K562 (cell line): ENCODE results near the gene COL28A1.

Source experiments
- CEBPB ChIP-seq: fragments of 450-650 bp; IDR thresholded peaks from 2 replicates; pipeline ENCODE4 v1.6.1; 2016; ENCODE audit warnings: missing genetic modification characterization, missing compliant biosample characterization
- ESRRA ChIP-seq: fragments of 450-650 bp; IDR thresholded peaks from 2 replicates; pipeline ENCODE4 v1.6.1; 2014; ENCODE audit warnings: low read depth, mild to moderate bottlenecking, moderate library complexity, borderline replicate concordance
- EZH2 ChIP-seq: IDR thresholded peaks from 2 replicates; pipeline ENCODE4 v1.6.1; 2012; ENCODE audit warnings: low read depth, mild to moderate bottlenecking, inconsistent platforms, low read length, borderline replicate concordance
- KLF13 ChIP-seq: fragments of 450-650 bp; IDR thresholded peaks from 2 replicates; pipeline ENCODE4 v1.6.1; 2016; ENCODE audit warnings: missing genetic modification characterization, low read depth, mild to moderate bottlenecking, missing compliant biosample characterization, moderate library complexity, borderline replicate concordance
- NFATC3 ChIP-seq: fragments of 450-650 bp; IDR thresholded peaks from 2 replicates; pipeline ENCODE4 v1.6.1; 2017; ENCODE audit warnings: mild to moderate bottlenecking
- NFYB ChIP-seq: IDR thresholded peaks from 2 replicates; pipeline ENCODE4 v1.6.1; 2011; ENCODE audit warnings: mild to moderate bottlenecking, moderate library complexity; ENCODE audit not compliant: insufficient read length; ENCODE audit errors: extremely low read depth
- PURB ChIP-seq: sonication (generic); formaldehyde crosslinking; IDR thresholded peaks from 2 replicates; pipeline ENCODE4 v1.9.0; 2021; ENCODE audit warnings: low read depth, mild to moderate bottlenecking, missing genetic modification reagents
- PYGO2 ChIP-seq: fragments of 450-650 bp; IDR thresholded peaks from 2 replicates; pipeline ENCODE4 v1.6.1; 2016; ENCODE audit warnings: mild to moderate bottlenecking, missing genetic modification characterization, moderate library complexity, missing compliant biosample characterization
- RB1 ChIP-seq: fragments of 450-650 bp; IDR thresholded peaks from 2 replicates; pipeline ENCODE4 v1.6.1; 2017; ENCODE audit warnings: low read depth, mild to moderate bottlenecking
- THAP7 ChIP-seq: fragments of 250-450 bp; sonication (Bioruptor Pico); IDR thresholded peaks from 2 replicates; pipeline ENCODE4 v1.5.0; 2021
- YY1 ChIP-seq, 3 experiments: IDR thresholded peaks; 2 replicates each; pipeline ENCODE4 v1.6.1; 2011; ENCODE audit warnings: low read length in 2 of 3, mild to moderate bottlenecking in 2 of 3, moderate library complexity in 2 of 3, borderline replicate concordance in 1 of 3, control low read depth in 1 of 3, low read depth in 1 of 3; ENCODE audit not compliant: insufficient read depth in 3 of 3, insufficient replicate concordance in 2 of 3, control insufficient read depth in 1 of 3, insufficient read length in 1 of 3; ENCODE audit errors: extremely low read depth in 1 of 3
- TF ChIP-seq, protein P1 (sequence below): sonication (generic); formaldehyde crosslinking; IDR thresholded peaks from 2 replicates; pipeline ENCODE4 v1.9.0; 2022; ENCODE audit warnings: mild to moderate bottlenecking, missing genetic modification reagents
- TF ChIP-seq, protein P2 (sequence below), 3 experiments: IDR thresholded peaks in 2 of 3; conservative IDR thresholded peaks in 1 of 3; 2 replicates each; pipeline ENCODE4 v1.5.1; 2011 to 2012; ENCODE audit warnings: low read length in 3 of 3, mild to moderate bottlenecking in 3 of 3, control low read depth in 2 of 3, improper control_type of control experiment in 1 of 3, inconsistent platforms in 1 of 3, low read depth in 1 of 3, mixed read lengths in 1 of 3, moderate library complexity in 1 of 3; ENCODE audit not compliant: insufficient read depth in 2 of 3

- TF ChIP-seq RB1: no peak
- TF ChIP-seq, protein P1, sequence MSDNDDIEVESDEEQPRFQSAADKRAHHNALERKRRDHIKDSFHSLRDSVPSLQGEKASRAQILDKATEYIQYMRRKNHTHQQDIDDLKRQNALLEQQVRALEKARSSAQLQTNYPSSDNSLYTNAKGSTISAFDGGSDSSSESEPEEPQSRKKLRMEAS (CRISPR knock-in tag): no peak
- no peak for TF ChIP-seq EZH2
- no peak for TF ChIP-seq YY1 (IDR thresholded peaks at IDR 0.05; ENCODE audit: borderline replicate concordance in 1 of 3, control insufficient read depth in 1 of 3, extremely low read depth in 1 of 3, insufficient read depth in 3 of 3, insufficient read length in 1 of 3, insufficient replicate concordance in 2 of 3, low read depth in 1 of 3, low read length in 2 of 3)
- TF ChIP-seq ESRRA: no peak
- no peak for TF ChIP-seq CEBPB (tag)
- TF ChIP-seq PYGO2 (tag): no peak
- TF ChIP-seq NFATC3: no peak
- TF ChIP-seq, protein P2, sequence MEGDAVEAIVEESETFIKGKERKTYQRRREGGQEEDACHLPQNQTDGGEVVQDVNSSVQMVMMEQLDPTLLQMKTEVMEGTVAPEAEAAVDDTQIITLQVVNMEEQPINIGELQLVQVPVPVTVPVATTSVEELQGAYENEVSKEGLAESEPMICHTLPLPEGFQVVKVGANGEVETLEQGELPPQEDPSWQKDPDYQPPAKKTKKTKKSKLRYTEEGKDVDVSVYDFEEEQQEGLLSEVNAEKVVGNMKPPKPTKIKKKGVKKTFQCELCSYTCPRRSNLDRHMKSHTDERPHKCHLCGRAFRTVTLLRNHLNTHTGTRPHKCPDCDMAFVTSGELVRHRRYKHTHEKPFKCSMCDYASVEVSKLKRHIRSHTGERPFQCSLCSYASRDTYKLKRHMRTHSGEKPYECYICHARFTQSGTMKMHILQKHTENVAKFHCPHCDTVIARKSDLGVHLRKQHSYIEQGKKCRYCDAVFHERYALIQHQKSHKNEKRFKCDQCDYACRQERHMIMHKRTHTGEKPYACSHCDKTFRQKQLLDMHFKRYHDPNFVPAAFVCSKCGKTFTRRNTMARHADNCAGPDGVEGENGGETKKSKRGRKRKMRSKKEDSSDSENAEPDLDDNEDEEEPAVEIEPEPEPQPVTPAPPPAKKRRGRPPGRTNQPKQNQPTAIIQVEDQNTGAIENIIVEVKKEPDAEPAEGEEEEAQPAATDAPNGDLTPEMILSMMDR (IDR thresholded peaks at IDR 0.05 in 2 of 3, conservative IDR thresholded peaks at IDR 0.05 in 1 of 3; ENCODE audit: insufficient read depth in 2 of 3, low read depth in 1 of 3, low read length in 3 of 3): no peak
- no peak for TF ChIP-seq PURB (CRISPR knock-in tag)
- TF ChIP-seq KLF13 (tag): no peak
- no peak for TF ChIP-seq NFYB
- TF ChIP-seq THAP7: no peak
Measured at GRCh38 chr7:7454000-7454399, 81.7 kb downstream of the COL28A1 start.
